ENCODE measurements around the gene AHCY.

DNA sequence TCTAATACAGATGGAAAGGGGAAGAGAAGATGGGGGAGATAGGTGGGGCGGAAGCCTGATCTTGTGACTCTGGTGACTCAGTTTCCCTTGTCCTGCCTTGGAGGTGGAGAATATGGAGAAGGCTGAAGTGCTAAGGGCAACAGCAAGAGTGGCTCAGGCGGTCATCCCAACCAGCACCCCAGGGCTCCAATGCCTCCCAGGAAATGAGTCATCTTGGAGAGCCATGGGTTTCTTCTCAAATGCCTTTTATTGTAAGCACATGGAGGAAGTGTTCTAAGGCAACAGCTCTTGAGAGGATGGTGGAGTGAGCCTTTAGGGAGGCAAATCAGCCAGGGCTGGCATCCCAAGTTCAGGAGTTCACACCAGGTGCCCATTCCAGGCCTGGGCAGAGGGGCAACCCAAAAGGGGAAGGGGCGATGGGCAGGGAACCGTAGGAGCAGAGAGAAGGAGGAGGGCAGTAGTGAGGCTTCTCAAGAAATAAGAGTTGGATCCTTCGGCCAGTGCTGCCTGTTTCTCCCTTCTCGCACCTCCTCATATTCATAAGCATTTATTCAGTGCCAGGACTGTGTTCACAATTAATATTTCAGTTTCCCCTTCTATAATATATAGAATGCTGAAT, 13.2 kb upstream of the AHCY start:
- TF ChIP-seq POLR2A (IDR thresholded peaks at IDR 0.05; ENCODE audit: low read depth, low read length) = no peak
- TF ChIP-seq POLR2AphosphoS5 (IDR thresholded peaks at IDR 0.05; ENCODE audit: low read depth, low read length) = no peak
